Esophagus muscularis mucosa (tissue), 4 donors: Measurements from ENCODE around the gene MACROD2. TPM values are rescaled to one million over a fixed set of nuclear protein-coding genes. Genes with fewer than 3 reads are reported as not detected.

Experiments
- DNase-seq: peaks from one replicate; pipeline ENCODE4 v3.0.0-alpha.2; 2017; ENCODE audit errors: extremely low spot score
- H3K27ac ChIP-seq, 4 donors: fragments of 200-600 bp; sonication (generic); replicated peaks in 1 of 4; 1 replicate in 3 of 4; 2 replicates in 1 of 4; pipeline ENCODE4 v1.5.1; 2016 to 2019; ENCODE audit warnings: mild to moderate bottlenecking in 1 of 4
- H3K27me3 ChIP-seq, 4 donors: fragments of 200-600 bp; sonication (generic); one replicate each; pipeline versions ENCODE4 v1.5.1 to v1.6.0; 2016 to 2019
- H3K36me3 ChIP-seq, 4 donors: fragments of 200-600 bp; sonication (generic); one replicate each; pipeline ENCODE4 v1.5.1; 2016 to 2019
- H3K4me1 ChIP-seq, 4 donors: fragments of 200-600 bp; sonication (generic); one replicate each; pipeline ENCODE4 v1.5.1; 2016 to 2019
- H3K4me3 ChIP-seq, 4 donors: fragments of 200-600 bp; sonication (generic); 1 replicate in 2 of 4; 2 replicates in 2 of 4; pipeline ENCODE4 v1.5.1; 2016 to 2019; ENCODE audit warnings: mild to moderate bottlenecking in 4 of 4, moderate library complexity in 1 of 4
- H3K9me3 ChIP-seq, 4 donors: fragments of 200-600 bp; sonication (generic); 1 replicate in 3 of 4; 2 replicates in 1 of 4; pipeline ENCODE4 v1.5.1; 2016 to 2019
- CTCF ChIP-seq, 3 experiments: fragments of 200-600 bp in 2 of 3; fragments of 450-650 bp in 1 of 3; sonication (generic) in 2 of 3; IDR thresholded peaks; one replicate each; pipeline ENCODE4 v1.5.1; 2017 to 2019; ENCODE audit warnings: antibody characterized with exemption in 3 of 3, mild to moderate bottlenecking in 2 of 3, moderate library complexity in 1 of 3
- EP300 ChIP-seq: sonication (generic); formaldehyde crosslinking; IDR thresholded peaks from one replicate; pipeline ENCODE4 v1.6.1; 2017; ENCODE audit warnings: antibody characterized with exemption
- POLR2A ChIP-seq: fragments of 450-650 bp; IDR thresholded peaks from one replicate; pipeline ENCODE4 v1.6.1; 2017; ENCODE audit warnings: antibody characterized with exemption, moderate library complexity, mild to moderate bottlenecking, low read depth
- POLR2AphosphoS5 ChIP-seq, 2 donors: sonication (generic); formaldehyde crosslinking; IDR thresholded peaks; one replicate each; pipeline ENCODE4 v1.6.1; 2017; ENCODE audit warnings: antibody characterized with exemption in 2 of 2
- WGBS: methylation state at CpG from one replicate; pipeline ENCODE4 v1.1.5; 2018; 5-methylcytosine and 5-hydroxymethylcytosine counted together
- intact Hi-C: fragments of 100-400 bp; cut with DNase I; formaldehyde crosslinking; loops from one replicate; pipeline ENCODE4 v1.15.1; 2023
- total RNA-seq, 4 donors: library from RNA; depleted of rRNA; stranded (reverse); fragments of >200 nt; gene quantifications; one replicate each; pipeline versions ENCODE4 v1.1.0 to v1.2.1, GENCODE V29; 2016

Gene MACROD2
- total RNA-seq, 4 donors from 2014 or later = 1.4 to 3.6 (median 2.6) TPM

- Histone ChIP-seq H3K27ac (no peak overlapping the region), H3K27me3 (no peaks in the 10 kb centered on the region), H3K4me1 (no peaks in the 10 kb centered on the region), H3K4me3 (no peak overlapping the region), H3K9me3 (no peaks in the 10 kb centered on the region), H3K36me3 (no peaks in the 10 kb centered on the region)
- intact Hi-C loops = no loop called here
- no peak for TF ChIP-seq POLR2A
- TF ChIP-seq EP300 = no peak
- TF ChIP-seq POLR2AphosphoS5 (IDR thresholded peaks at IDR 0.05) = no peak
- TF ChIP-seq CTCF (IDR thresholded peaks at IDR 0.05) = no peak
- WGBS = 72% methylated on average over 2 of the region's 2 CpGs
- no peak for DNase-seq
Measured at GRCh38 chr20:15625981-15626380, 1630.7 kb downstream of the MACROD2 start.

GRCh38 chr20:15627089-15627488 lies 1631.8 kb downstream of the MACROD2 start:
- no peaks in the 10 kb centered on the region for H3K27me3 ChIP-seq
- no peak for TF ChIP-seq POLR2AphosphoS5 (IDR thresholded peaks at IDR 0.05)
- no peak for TF ChIP-seq EP300
- no peak for TF ChIP-seq CTCF (IDR thresholded peaks at IDR 0.05)
- no peak for TF ChIP-seq POLR2A
- H3K4me3 ChIP-seq = no peak overlapping the region
- no peaks in the 10 kb centered on the region for H3K9me3 ChIP-seq
- no peaks in the 10 kb centered on the region for H3K36me3 ChIP-seq
- H3K27ac ChIP-seq = no peak overlapping the region
- WGBS = 67% methylated on average over 3 of the region's 3 CpGs
- intact Hi-C loops = no loop called here
- DNase-seq = no peak
- no peaks in the 10 kb centered on the region for H3K4me1 ChIP-seq

- no peaks in the 10 kb centered on the region for H3K4me1 ChIP-seq
- intact Hi-C loops = no loop called here
- H3K4me3 ChIP-seq = no peak overlapping the region
- no peaks in the 10 kb centered on the region for H3K36me3 ChIP-seq
- DNase-seq = no peak
- no peaks in the 10 kb centered on the region for H3K27me3 ChIP-seq
- TF ChIP-seq POLR2A (no peak), POLR2AphosphoS5 (IDR thresholded peaks at IDR 0.05) (no peak), CTCF (IDR thresholded peaks at IDR 0.05) (no peak), EP300 (no peak)
- H3K27ac ChIP-seq = no peak overlapping the region
- H3K9me3 ChIP-seq = no peaks in the 10 kb centered on the region
Measured at GRCh38 chr20:15627501-15627903, 1632.2 kb downstream of the MACROD2 start.

- no peak overlapping the region for H3K27ac ChIP-seq
- WGBS = 88% methylated on average over 4 of the region's 4 CpGs
- TF ChIP-seq POLR2AphosphoS5 (IDR thresholded peaks at IDR 0.05) = no peak
- TF ChIP-seq EP300 = no peak
- no peak for TF ChIP-seq CTCF (IDR thresholded peaks at IDR 0.05)
- no peak for TF ChIP-seq POLR2A
- no peaks in the 10 kb centered on the region for H3K36me3 ChIP-seq
- no peak overlapping the region for H3K4me3 ChIP-seq
- intact Hi-C loops = no loop called here
- no peaks in the 10 kb centered on the region for H3K9me3 ChIP-seq
- no peaks in the 10 kb centered on the region for H3K27me3 ChIP-seq
- DNase-seq = no peak
- H3K4me1 ChIP-seq = no peaks in the 10 kb centered on the region
Measured at GRCh38 chr20:15628851-15629353, 1633.6 kb downstream of the MACROD2 start.

- TF ChIP-seq EP300 (no peak), CTCF (IDR thresholded peaks at IDR 0.05) (no peak), POLR2AphosphoS5 (IDR thresholded peaks at IDR 0.05) (no peak), POLR2A (no peak)
- Histone ChIP-seq H3K4me1 (no peaks in the 10 kb centered on the region), H3K9me3 (no peaks in the 10 kb centered on the region), H3K27ac (no peak overlapping the region), H3K27me3 (no peaks in the 10 kb centered on the region), H3K4me3 (no peak overlapping the region), H3K36me3 (no peaks in the 10 kb centered on the region)
- 77% methylated on average over 4 of the region's 4 CpGs for WGBS
- DNase-seq = no peak
- intact Hi-C loops = no loop called here
Measured at GRCh38 chr20:15630360-15630759, 1635.0 kb downstream of the MACROD2 start.
